ENCODE measurements around the gene HBS1L.

- TF ChIP-seq CTCF (IDR thresholded peaks at IDR 0.05) (no peak), POLR2A (IDR thresholded peaks at IDR 0.05) (no peak)
These were observed 7.3 kb downstream of the HBS1L start for GRCh38 chr6:135047336-135047735.

Data from body of pancreas (tissue), 4 donors.